Neural progenitor cell (in vitro differentiated cells): Measurements from ENCODE around the gene TTC8. TPM values are rescaled to one million over a fixed set of nuclear protein-coding genes. Genes with fewer than 3 reads are reported as not detected.
A peak's percentile ranks its signal among the peaks of the same experiment; 100 is the strongest.

Source experiments
- DNase-seq: peaks from one replicate; pipeline ENCODE4 v3.0.0-alpha.2; 2016; ENCODE audit warnings: low spot score
- H2AFZ ChIP-seq: fragments of 200-600 bp; sonication (generic); replicated peaks from 2 replicates; pipeline ENCODE4 v1.6.1; 2016; ENCODE audit warnings: antibody characterized with exemption
- H3F3A ChIP-seq: fragments of 200-600 bp; sonication (generic); 2 replicates; pipeline ENCODE4 v1.6.1; 2016; ENCODE audit warnings: antibody characterized with exemption, low read depth
- H3K27ac ChIP-seq: fragments of 200-600 bp; sonication (generic); 2 replicates; pipeline ENCODE4 v1.5.1; 2016; ENCODE audit warnings: mild to moderate bottlenecking
- H3K27me3 ChIP-seq: fragments of 200-600 bp; sonication (generic); 2 replicates; pipeline ENCODE4 v1.6.1; 2016; ENCODE audit warnings: mild to moderate bottlenecking, moderate library complexity
- H3K36me3 ChIP-seq: fragments of 200-600 bp; sonication (generic); 2 replicates; pipeline ENCODE4 v1.5.1; 2016
- H3K4me1 ChIP-seq: fragments of 200-600 bp; sonication (generic); 2 replicates; pipeline ENCODE4 v1.6.1; 2016; ENCODE audit warnings: mixed run types
- H3K4me2 ChIP-seq: fragments of 200-600 bp; sonication (generic); 2 replicates; pipeline ENCODE4 v1.6.1; 2016
- H3K4me3 ChIP-seq: fragments of 200-600 bp; sonication (generic); 2 replicates; pipeline ENCODE4 v1.5.1; 2016
- H3K79me2 ChIP-seq: fragments of 200-600 bp; sonication (generic); 2 replicates; pipeline ENCODE4 v1.6.1; 2016; ENCODE audit warnings: low read depth
- H3K9ac ChIP-seq: fragments of 200-600 bp; sonication (generic); 2 replicates; pipeline ENCODE4 v1.6.1; 2016
- H3K9me3 ChIP-seq: fragments of 200-600 bp; sonication (generic); 2 replicates; pipeline ENCODE4 v1.5.1; 2016; ENCODE audit warnings: low read depth
- H4K20me1 ChIP-seq: fragments of 200-600 bp; sonication (generic); 2 replicates; pipeline ENCODE4 v1.6.1; 2016; ENCODE audit warnings: low read depth
- H3K27ac Mint-ChIP-seq: 3 replicates; pipeline ENCODE4 v1.8.0; 2021; ENCODE audit warnings: mixed read lengths
- H3K27me3 Mint-ChIP-seq: 2 replicates; pipeline ENCODE4 v1.8.0; 2022; ENCODE audit warnings: low read depth, mild to moderate bottlenecking, inconsistent platforms, moderate library complexity, mixed read lengths; ENCODE audit not compliant: insufficient read depth
- H3K36me3 Mint-ChIP-seq: 3 replicates; pipeline ENCODE4 v1.8.0; 2021; ENCODE audit warnings: mixed read lengths
- H3K4me1 Mint-ChIP-seq: 3 replicates; pipeline ENCODE4 v1.8.0; 2021; ENCODE audit warnings: mixed read lengths
- H3K4me3 Mint-ChIP-seq: 3 replicates; pipeline ENCODE4 v1.8.0; 2021; ENCODE audit warnings: mild to moderate bottlenecking, moderate library complexity, mixed read lengths
- H3K9me3 Mint-ChIP-seq: 3 replicates; pipeline ENCODE4 v1.8.0; 2020; ENCODE audit warnings: mixed read lengths
- CTCF ChIP-seq: fragments of 200-600 bp; sonication (generic); IDR thresholded peaks from 2 replicates; pipeline ENCODE4 v1.5.1; 2017; ENCODE audit warnings: antibody characterized with exemption, mild to moderate bottlenecking
- EZH2 ChIP-seq: fragments of 200-600 bp; sonication (generic); IDR thresholded peaks from 2 replicates; pipeline ENCODE4 v1.6.1; 2017; ENCODE audit warnings: antibody characterized with exemption, mild to moderate bottlenecking, moderate library complexity
- EZH2phosphoT487 ChIP-seq: fragments of 200-600 bp; sonication (generic); IDR thresholded peaks from 2 replicates; pipeline ENCODE4 v1.6.1; 2017; ENCODE audit warnings: antibody characterized with exemption
- total RNA-seq: library from RNA; depleted of rRNA; stranded (reverse); fragments of >200 nt; gene quantifications from 2 replicates; pipeline ENCODE4 v1.2.3, GENCODE V29; 2015; ENCODE audit warnings: low replicate concordance

The TTC8 gene
- total RNA-seq, 1 donor from 2014 or later = 35.0 TPM

- Histone ChIP-seq H3K27ac (no peak overlapping the region), H3K4me2 (no peak overlapping the region), H3K4me3 (no peak overlapping the region), H4K20me1 (no peaks in the 10 kb centered on the region), H3K36me3 (no peaks in the 10 kb centered on the region), H3K4me1 (no peaks in the 10 kb centered on the region), H3K9ac (no peak overlapping the region), H3F3A (peaks cover 15% of the 10 kb centered on the region), H3K27me3 (peaks cover 16% of the 10 kb centered on the region), H3K79me2 (no peaks in the 10 kb centered on the region), H2AFZ (no peak overlapping the region), H3K9me3 (no peaks in the 10 kb centered on the region)
- Mint-ChIP-seq H3K27ac (no peak overlapping the region), H3K36me3 (no peaks in the 10 kb centered on the region), H3K9me3 (no peaks in the 10 kb centered on the region), H3K27me3 (no peaks in the 10 kb centered on the region), H3K4me3 (no peak overlapping the region), H3K4me1 (peaks cover 4% of the 10 kb centered on the region)
- no peak for DNase-seq
- TF ChIP-seq EZH2phosphoT487 = no peak
- TF ChIP-seq CTCF = no peak
- no peak for TF ChIP-seq EZH2
Measured at GRCh38 chr14:88798156-88798555, 26.3 kb upstream of the TTC8 start.

- no peak for DNase-seq
- peaks cover 2% of the 10 kb centered on the region for H3K9me3 Mint-ChIP-seq
- H3K27me3 Mint-ChIP-seq = no peaks in the 10 kb centered on the region
- no peak overlapping the region for H3K4me3 ChIP-seq
- peaks cover 2% of the 10 kb centered on the region for H3K27me3 ChIP-seq
- no peaks in the 10 kb centered on the region for H3K79me2 ChIP-seq
- H3F3A ChIP-seq = peaks cover 8% of the 10 kb centered on the region
- H3K36me3 Mint-ChIP-seq = no peaks in the 10 kb centered on the region
- H3K4me2 ChIP-seq = no peak overlapping the region
- no peak overlapping the region for H3K9ac ChIP-seq
- H3K4me3 Mint-ChIP-seq = no peak overlapping the region
- no peaks in the 10 kb centered on the region for H3K36me3 ChIP-seq
- no peak overlapping the region for H3K27ac Mint-ChIP-seq
- TF ChIP-seq EZH2 = no peak
- TF ChIP-seq CTCF = no peak
- no peak for TF ChIP-seq EZH2phosphoT487
- peaks cover 4% of the 10 kb centered on the region for H3K4me1 Mint-ChIP-seq
- no peak overlapping the region for H3K27ac ChIP-seq
- H3K9me3 ChIP-seq = no peaks in the 10 kb centered on the region
- H3K4me1 ChIP-seq = no peaks in the 10 kb centered on the region
- no peak overlapping the region for H2AFZ ChIP-seq
- H4K20me1 ChIP-seq = no peaks in the 10 kb centered on the region
Measured at GRCh38 chr14:88799522-88799921, 24.9 kb upstream of the TTC8 start.

- Histone ChIP-seq H3K79me2 (no peaks in the 10 kb centered on the region), H3K36me3 (no peaks in the 10 kb centered on the region), H2AFZ (no peak overlapping the region), H3K4me1 (no peaks in the 10 kb centered on the region), H3K9ac (no peak overlapping the region), H3K27ac (no peak overlapping the region), H3K4me2 (no peak overlapping the region), H3K27me3 (no peaks in the 10 kb centered on the region), H4K20me1 (no peaks in the 10 kb centered on the region), H3K9me3 (no peaks in the 10 kb centered on the region), H3F3A (peaks cover 2% of the 10 kb centered on the region), H3K4me3 (no peak overlapping the region)
- Mint-ChIP-seq H3K36me3 (no peaks in the 10 kb centered on the region), H3K9me3 (peaks cover 2% of the 10 kb centered on the region), H3K4me3 (no peak overlapping the region), H3K4me1 (peaks cover 4% of the 10 kb centered on the region), H3K27me3 (no peaks in the 10 kb centered on the region), H3K27ac (no peak overlapping the region)
- TF ChIP-seq EZH2phosphoT487 (no peak), EZH2 (no peak), CTCF (no peak)
- DNase-seq = peak; percentile 3
Measured at GRCh38 chr14:88802596-88802995, 21.9 kb upstream of the TTC8 start.

- Histone ChIP-seq H3K27me3 (no peaks in the 10 kb centered on the region), H3K36me3 (no peaks in the 10 kb centered on the region)
Measured at GRCh38 chr14:88804035-88804434, 20.4 kb upstream of the TTC8 start.

More at GRCh38 chr14:88804035-88804434, 20.4 kb upstream of the TTC8 start:
- H3K9me3 Mint-ChIP-seq = peaks cover 8% of the 10 kb centered on the region
- H3K27ac Mint-ChIP-seq = no peak overlapping the region
- H3K4me1 ChIP-seq = no peaks in the 10 kb centered on the region
- no peaks in the 10 kb centered on the region for H3K36me3 Mint-ChIP-seq
- H3K79me2 ChIP-seq = no peaks in the 10 kb centered on the region
- no peak overlapping the region for H3K4me3 ChIP-seq
- no peaks in the 10 kb centered on the region for H3F3A ChIP-seq
- no peaks in the 10 kb centered on the region for H3K27me3 Mint-ChIP-seq
- H3K4me1 Mint-ChIP-seq = no peaks in the 10 kb centered on the region
- DNase-seq = no peak
- no peak overlapping the region for H2AFZ ChIP-seq
- H3K27ac ChIP-seq = no peak overlapping the region
- TF ChIP-seq CTCF (no peak), EZH2phosphoT487 (no peak), EZH2 (no peak)
- no peak overlapping the region for H3K4me2 ChIP-seq
- no peak overlapping the region for H3K9ac ChIP-seq
- H4K20me1 ChIP-seq = no peaks in the 10 kb centered on the region
- no peaks in the 10 kb centered on the region for H3K9me3 ChIP-seq
- no peak overlapping the region for H3K4me3 Mint-ChIP-seq
